Measurements from ENCODE around the gene MTERF2. TPM values are rescaled to one million over a fixed set of nuclear protein-coding genes. Genes with fewer than 3 reads are reported as not detected.
"Not testable (repeated sequence)": the region's sequence is repeated elsewhere in the genome, so short reads cannot be mapped to it uniquely, and the experiment has no call there.

MTERF2 gene
- total and polyA plus RNA-seq, 2 donors, result 11.1 to 18.8 TPM

- Histone ChIP-seq H3K4me3 (ENCODE audit: low read length in 2 of 2) (peak overlapping the region; percentile 8 to 42), H3K27me3 (ENCODE audit: control insufficient read depth in 2 of 2, insufficient read depth in 1 of 2, low read length in 1 of 2) (no peaks in the 10 kb centered on the region), H3K36me3 (ENCODE audit: control insufficient read depth in 2 of 2, insufficient read depth in 2 of 2, low read length in 1 of 2) (no peaks in the 10 kb centered on the region), H3K9me3 (ENCODE audit: control insufficient read depth in 2 of 2, insufficient read depth in 1 of 2, low read length in 1 of 2) (no peaks in the 10 kb centered on the region), H3K4me1 (ENCODE audit: control insufficient read depth in 2 of 2, insufficient read depth in 2 of 2, low read length in 2 of 2) (peaks cover 18 to 19% of the 10 kb centered on the region in 2 donors), H3K27ac (ENCODE audit: low read depth in 1 of 2, low read length in 1 of 2) (peak overlapping the region in 1 of 2 donors; percentile 99)
- DNase-seq (ENCODE audit: low read depth in 6 of 9, low spot score in 9 of 9), result peak in 2 of 9 donors; percentile 29 to 39
- 72% methylated on average over 4 of the region's 4 CpGs for WGBS
Measured at GRCh38 chr12:107026806-107027635, 40.1 kb upstream of the MTERF2 start.

DNA sequence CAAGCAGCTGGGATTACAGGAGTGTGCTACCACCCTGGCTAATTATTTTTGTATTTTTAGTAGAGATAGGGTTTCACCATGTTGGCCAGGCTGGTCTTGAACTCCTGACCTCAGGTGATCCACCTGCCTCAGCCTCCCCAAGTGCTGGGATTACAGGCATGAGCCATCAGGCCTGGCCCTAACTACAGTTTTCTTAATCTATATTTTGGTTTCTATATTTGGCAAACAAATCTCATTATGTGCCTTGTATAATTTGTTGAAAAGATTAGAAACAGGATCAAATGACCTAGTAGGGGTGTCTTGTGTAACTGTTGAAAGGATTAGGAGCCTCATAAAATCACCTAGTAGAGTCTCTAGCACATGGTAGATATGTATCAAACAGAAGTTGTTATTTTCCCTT, 39.4 kb upstream of the MTERF2 start:
- not testable (repeated sequence) for H3K9me3 ChIP-seq (ENCODE audit: control insufficient read depth in 2 of 2, insufficient read depth in 1 of 2, low read length in 1 of 2); H3K4me3 ChIP-seq (ENCODE audit: low read length in 2 of 2); DNase-seq (ENCODE audit: low read depth in 6 of 9, low spot score in 9 of 9); H3K27me3 ChIP-seq (ENCODE audit: control insufficient read depth in 2 of 2, insufficient read depth in 1 of 2, low read length in 1 of 2); H3K36me3 ChIP-seq (ENCODE audit: control insufficient read depth in 2 of 2, insufficient read depth in 2 of 2, low read length in 1 of 2)
- Histone ChIP-seq H3K4me1 (ENCODE audit: control insufficient read depth in 2 of 2, insufficient read depth in 2 of 2, low read length in 2 of 2) (peaks cover 15 to 17% of the 10 kb centered on the region in 2 donors), H3K27ac (ENCODE audit: low read depth in 1 of 2, low read length in 1 of 2) (peak overlapping the region in 1 of 2 donors; percentile 99)

GRCh38 chr12:107025671-107026070, 38.7 kb upstream of the MTERF2 start:
- Histone ChIP-seq H3K27ac (ENCODE audit: low read depth in 1 of 2, low read length in 1 of 2) (peak overlapping the region in 1 of 2 donors; percentile 62), H3K9me3 (ENCODE audit: control insufficient read depth in 2 of 2, insufficient read depth in 1 of 2, low read length in 1 of 2) (no peaks in the 10 kb centered on the region), H3K4me1 (ENCODE audit: control insufficient read depth in 2 of 2, insufficient read depth in 2 of 2, low read length in 2 of 2) (peaks cover 10 to 11% of the 10 kb centered on the region in 2 donors), H3K36me3 (ENCODE audit: control insufficient read depth in 2 of 2, insufficient read depth in 2 of 2, low read length in 1 of 2) (no peaks in the 10 kb centered on the region), H3K27me3 (ENCODE audit: control insufficient read depth in 2 of 2, insufficient read depth in 1 of 2, low read length in 1 of 2) (no peaks in the 10 kb centered on the region), H3K4me3 (ENCODE audit: low read length in 2 of 2) (no peak overlapping the region)
- no peak for DNase-seq (ENCODE audit: low read depth in 6 of 9, low spot score in 9 of 9)
- 100% methylated on average over 1 of the region's 1 CpG for WGBS

- 97% methylated on average over 2 of the region's 2 CpGs for WGBS
- Histone ChIP-seq H3K9me3 (ENCODE audit: control insufficient read depth in 2 of 2, insufficient read depth in 1 of 2, low read length in 1 of 2) (no peaks in the 10 kb centered on the region), H3K27me3 (ENCODE audit: control insufficient read depth in 2 of 2, insufficient read depth in 1 of 2, low read length in 1 of 2) (no peaks in the 10 kb centered on the region), H3K36me3 (ENCODE audit: control insufficient read depth in 2 of 2, insufficient read depth in 2 of 2, low read length in 1 of 2) (no peaks in the 10 kb centered on the region), H3K4me3 (ENCODE audit: low read length in 2 of 2) (no peak overlapping the region), H3K27ac (ENCODE audit: low read depth in 1 of 2, low read length in 1 of 2) (no peak overlapping the region), H3K4me1 (ENCODE audit: control insufficient read depth in 2 of 2, insufficient read depth in 2 of 2, low read length in 2 of 2) (no peaks in the 10 kb centered on the region)
- no peak for DNase-seq (ENCODE audit: low read depth in 6 of 9, low spot score in 9 of 9)
Measured at GRCh38 chr12:107019546-107019945, 32.6 kb upstream of the MTERF2 start.

GRCh38 chr12:107017042-107017441, 30.1 kb upstream of the MTERF2 start:
- Histone ChIP-seq H3K27me3 (ENCODE audit: control insufficient read depth in 2 of 2, insufficient read depth in 1 of 2, low read length in 1 of 2) (no peaks in the 10 kb centered on the region), H3K4me1 (ENCODE audit: control insufficient read depth in 2 of 2, insufficient read depth in 2 of 2, low read length in 2 of 2) (no peaks in the 10 kb centered on the region), H3K4me3 (ENCODE audit: low read length in 2 of 2) (no peak overlapping the region), H3K9me3 (ENCODE audit: control insufficient read depth in 2 of 2, insufficient read depth in 1 of 2, low read length in 1 of 2) (no peaks in the 10 kb centered on the region), H3K36me3 (ENCODE audit: control insufficient read depth in 2 of 2, insufficient read depth in 2 of 2, low read length in 1 of 2) (no peaks in the 10 kb centered on the region), H3K27ac (ENCODE audit: low read depth in 1 of 2, low read length in 1 of 2) (no peak overlapping the region)
- WGBS, result 97% methylated on average over 4 of the region's 4 CpGs
- DNase-seq (ENCODE audit: low read depth in 6 of 9, low spot score in 9 of 9), result no peak

- Histone ChIP-seq H3K4me1 (ENCODE audit: control insufficient read depth in 2 of 2, insufficient read depth in 2 of 2, low read length in 2 of 2) (no peaks in the 10 kb centered on the region), H3K27me3 (ENCODE audit: control insufficient read depth in 2 of 2, insufficient read depth in 1 of 2, low read length in 1 of 2) (no peaks in the 10 kb centered on the region), H3K9me3 (ENCODE audit: control insufficient read depth in 2 of 2, insufficient read depth in 1 of 2, low read length in 1 of 2) (no peaks in the 10 kb centered on the region), H3K4me3 (ENCODE audit: low read length in 2 of 2) (no peak overlapping the region), H3K27ac (ENCODE audit: low read depth in 1 of 2, low read length in 1 of 2) (no peak overlapping the region), H3K36me3 (ENCODE audit: control insufficient read depth in 2 of 2, insufficient read depth in 2 of 2, low read length in 1 of 2) (no peaks in the 10 kb centered on the region)
- WGBS, result 84% methylated on average over 3 of the region's 3 CpGs
- peak in 4 of 9 donors; percentile 47 to 70 (median 56) for DNase-seq (ENCODE audit: low read depth in 6 of 9, low spot score in 9 of 9)
Measured at GRCh38 chr12:107014055-107014454, 27.1 kb upstream of the MTERF2 start.

DNA sequence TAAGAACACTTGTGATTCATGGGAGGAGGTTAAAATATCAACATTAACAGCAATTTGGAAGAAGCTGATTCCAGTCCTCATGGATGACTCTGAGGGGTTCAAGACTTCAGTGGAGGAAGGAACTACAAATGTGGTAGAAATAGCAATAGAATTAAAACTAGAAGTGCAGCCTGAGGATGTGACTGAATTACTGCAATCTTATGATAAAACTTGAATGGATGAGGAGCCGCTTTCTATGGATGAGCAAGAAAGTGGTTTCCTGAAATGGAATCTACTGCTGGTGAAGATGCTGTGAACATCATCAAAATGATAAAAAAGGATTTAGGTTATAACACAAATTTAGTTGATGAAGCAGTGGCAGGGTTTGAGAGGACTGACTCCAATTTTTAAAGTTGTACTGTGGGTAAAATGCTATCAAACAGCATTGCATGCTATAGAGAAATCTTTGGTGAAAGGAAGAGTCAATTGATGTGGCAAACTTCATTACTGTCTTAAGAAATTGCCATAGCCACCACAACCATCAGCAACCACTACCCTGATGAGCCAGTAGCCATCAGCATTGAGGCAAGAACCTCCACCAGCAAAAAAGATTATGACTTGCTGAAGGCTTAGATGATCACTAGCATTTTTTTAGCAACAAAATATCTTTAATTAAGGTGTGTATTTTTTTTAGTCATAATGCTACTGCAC, 25.9 kb upstream of the MTERF2 start:
- Histone ChIP-seq H3K9me3 (ENCODE audit: control insufficient read depth in 2 of 2, insufficient read depth in 1 of 2, low read length in 1 of 2) (no peaks in the 10 kb centered on the region), H3K4me1 (ENCODE audit: control insufficient read depth in 2 of 2, insufficient read depth in 2 of 2, low read length in 2 of 2) (no peaks in the 10 kb centered on the region), H3K36me3 (ENCODE audit: control insufficient read depth in 2 of 2, insufficient read depth in 2 of 2, low read length in 1 of 2) (no peaks in the 10 kb centered on the region), H3K4me3 (ENCODE audit: low read length in 2 of 2) (no peak overlapping the region), H3K27me3 (ENCODE audit: control insufficient read depth in 2 of 2, insufficient read depth in 1 of 2, low read length in 1 of 2) (no peaks in the 10 kb centered on the region), H3K27ac (ENCODE audit: low read depth in 1 of 2, low read length in 1 of 2) (no peak overlapping the region)
- 98% methylated on average over 1 of the region's 1 CpG for WGBS
- DNase-seq (ENCODE audit: low read depth in 6 of 9, low spot score in 9 of 9), result no peak

DNA sequence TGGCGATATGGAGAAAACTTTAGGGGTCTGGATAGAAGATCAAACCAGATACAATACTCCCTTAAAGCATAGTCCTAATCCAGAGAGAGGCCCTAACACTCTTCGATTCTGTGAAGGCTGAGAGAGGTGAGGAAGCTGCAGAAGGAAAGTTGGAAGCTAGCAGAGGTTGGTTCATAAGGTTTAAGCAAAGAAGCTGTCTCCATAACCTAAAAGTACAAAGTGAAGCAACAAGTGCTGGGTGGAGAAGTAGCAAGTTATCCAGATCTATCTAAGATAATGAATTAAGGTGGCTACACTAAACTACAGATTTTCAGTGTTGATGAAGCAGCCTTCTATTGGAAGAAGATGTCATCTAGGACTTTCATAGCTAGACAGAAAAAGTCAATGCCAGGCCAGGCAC, 24.6 kb upstream of the MTERF2 start:
- Histone ChIP-seq H3K36me3 (ENCODE audit: control insufficient read depth in 2 of 2, insufficient read depth in 2 of 2, low read length in 1 of 2) (no peaks in the 10 kb centered on the region), H3K4me3 (ENCODE audit: low read length in 2 of 2) (no peak overlapping the region), H3K27ac (ENCODE audit: low read depth in 1 of 2, low read length in 1 of 2) (no peak overlapping the region), H3K9me3 (ENCODE audit: control insufficient read depth in 2 of 2, insufficient read depth in 1 of 2, low read length in 1 of 2) (no peaks in the 10 kb centered on the region), H3K4me1 (ENCODE audit: control insufficient read depth in 2 of 2, insufficient read depth in 2 of 2, low read length in 2 of 2) (no peaks in the 10 kb centered on the region), H3K27me3 (ENCODE audit: control insufficient read depth in 2 of 2, insufficient read depth in 1 of 2, low read length in 1 of 2) (no peaks in the 10 kb centered on the region)
- over 99% methylated on average over 2 of the region's 2 CpGs for WGBS
- DNase-seq (ENCODE audit: low read depth in 6 of 9, low spot score in 9 of 9), result no peak

GRCh38 chr12:107007411-107007810, 20.5 kb upstream of the MTERF2 start:
- Histone ChIP-seq H3K36me3 (ENCODE audit: control insufficient read depth in 2 of 2, insufficient read depth in 2 of 2, low read length in 1 of 2) (no peaks in the 10 kb centered on the region), H3K4me1 (ENCODE audit: control insufficient read depth in 2 of 2, insufficient read depth in 2 of 2, low read length in 2 of 2) (no peaks in the 10 kb centered on the region), H3K27me3 (ENCODE audit: control insufficient read depth in 2 of 2, insufficient read depth in 1 of 2, low read length in 1 of 2) (no peaks in the 10 kb centered on the region), H3K27ac (ENCODE audit: low read depth in 1 of 2, low read length in 1 of 2) (no peak overlapping the region), H3K4me3 (ENCODE audit: low read length in 2 of 2) (no peak overlapping the region), H3K9me3 (ENCODE audit: control insufficient read depth in 2 of 2, insufficient read depth in 1 of 2, low read length in 1 of 2) (no peaks in the 10 kb centered on the region)
- no peak for DNase-seq (ENCODE audit: low read depth in 6 of 9, low spot score in 9 of 9)
- WGBS, result 97% methylated on average over 4 of the region's 4 CpGs
